Measurements from ENCODE around the gene CTDSPL. TPM values are rescaled to one million over a fixed set of nuclear protein-coding genes. Genes with fewer than 3 reads are reported as not detected.

CTDSPL gene
- total RNA-seq, 1 donor from 2014 or later: 72.7 TPM

DNA sequence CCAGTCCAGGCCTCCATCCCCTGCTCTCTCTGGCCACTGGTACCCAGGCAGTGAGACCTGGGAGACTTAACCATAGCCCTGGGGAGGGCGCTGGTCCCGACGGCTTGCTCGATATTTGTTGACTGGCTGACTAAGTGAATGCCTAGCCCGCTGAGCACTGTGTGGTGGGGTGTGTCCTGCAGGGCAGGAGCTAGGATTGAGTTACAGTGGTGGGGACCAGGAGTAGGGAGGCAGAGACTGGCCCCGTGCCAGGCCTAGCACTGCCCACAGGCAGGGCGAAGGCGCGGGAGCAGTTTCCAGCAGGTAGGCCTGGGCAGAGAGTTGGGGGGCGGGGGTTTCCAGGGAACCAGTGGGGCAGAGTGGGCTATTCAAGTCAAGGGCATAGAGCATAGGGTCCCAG lies 128.8 kb downstream of the CTDSPL start, which contains the start of gene VILL:
Gene VILL, plus strand, starts transcription at position 260 of the 400 bp plus-strand sequence. CDS start 2,887 bp downstream, outside the sequence.
- H3K27ac Mint-ChIP-seq: peak within 1 kb of the TSS; percentile 83
- H3K9me3 Mint-ChIP-seq: no peaks in the 10 kb centered on the region
- TF ChIP-seq, protein P1, sequence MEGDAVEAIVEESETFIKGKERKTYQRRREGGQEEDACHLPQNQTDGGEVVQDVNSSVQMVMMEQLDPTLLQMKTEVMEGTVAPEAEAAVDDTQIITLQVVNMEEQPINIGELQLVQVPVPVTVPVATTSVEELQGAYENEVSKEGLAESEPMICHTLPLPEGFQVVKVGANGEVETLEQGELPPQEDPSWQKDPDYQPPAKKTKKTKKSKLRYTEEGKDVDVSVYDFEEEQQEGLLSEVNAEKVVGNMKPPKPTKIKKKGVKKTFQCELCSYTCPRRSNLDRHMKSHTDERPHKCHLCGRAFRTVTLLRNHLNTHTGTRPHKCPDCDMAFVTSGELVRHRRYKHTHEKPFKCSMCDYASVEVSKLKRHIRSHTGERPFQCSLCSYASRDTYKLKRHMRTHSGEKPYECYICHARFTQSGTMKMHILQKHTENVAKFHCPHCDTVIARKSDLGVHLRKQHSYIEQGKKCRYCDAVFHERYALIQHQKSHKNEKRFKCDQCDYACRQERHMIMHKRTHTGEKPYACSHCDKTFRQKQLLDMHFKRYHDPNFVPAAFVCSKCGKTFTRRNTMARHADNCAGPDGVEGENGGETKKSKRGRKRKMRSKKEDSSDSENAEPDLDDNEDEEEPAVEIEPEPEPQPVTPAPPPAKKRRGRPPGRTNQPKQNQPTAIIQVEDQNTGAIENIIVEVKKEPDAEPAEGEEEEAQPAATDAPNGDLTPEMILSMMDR (conservative IDR thresholded peaks at IDR 0.05): no peak
- peaks cover 42% of the 10 kb centered on the region for H3K4me1 Mint-ChIP-seq (ENCODE audit: unreplicated experiment)
- no peak for DNase-seq (ENCODE audit: extremely low spot score, unreplicated experiment)
- H3K36me3 Mint-ChIP-seq: no peaks in the 10 kb centered on the region
- peak within 1 kb of the TSS; percentile 28 for H3K4me3 Mint-ChIP-seq
- no peaks in the 10 kb centered on the region for H3K27me3 Mint-ChIP-seq

DNA sequence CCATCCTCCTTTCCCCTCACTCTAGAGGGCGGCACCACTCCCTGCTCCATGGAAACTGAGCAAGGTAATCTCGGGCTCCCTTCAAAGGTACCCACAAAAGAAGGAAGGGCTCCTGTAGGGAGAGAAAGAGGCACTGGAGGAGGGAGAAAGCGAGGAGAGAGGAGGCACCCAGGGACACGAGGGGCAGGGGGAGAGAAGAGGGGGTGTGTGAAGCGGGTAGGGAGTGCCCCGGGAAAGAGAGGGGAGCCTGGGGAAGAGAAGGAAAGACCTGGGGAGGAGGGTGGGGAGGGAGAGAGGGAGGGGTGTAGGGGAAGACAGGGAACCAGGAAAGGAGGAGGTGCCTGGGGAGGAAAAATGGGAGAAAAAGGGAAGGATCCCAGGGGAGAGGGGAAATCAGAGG lies 129.4 kb downstream of the CTDSPL start:
- H3K36me3 Mint-ChIP-seq: no peaks in the 10 kb centered on the region
- TF ChIP-seq, protein P1 (conservative IDR thresholded peaks at IDR 0.05): no peak
- peak overlapping the region; percentile 83 for H3K27ac Mint-ChIP-seq
- no peaks in the 10 kb centered on the region for H3K9me3 Mint-ChIP-seq
- no peaks in the 10 kb centered on the region for H3K27me3 Mint-ChIP-seq
- H3K4me1 Mint-ChIP-seq (ENCODE audit: unreplicated experiment): peaks cover 42% of the 10 kb centered on the region
- H3K4me3 Mint-ChIP-seq: peak overlapping the region; percentile 28
- DNase-seq (ENCODE audit: extremely low spot score, unreplicated experiment): no peak

DNA sequence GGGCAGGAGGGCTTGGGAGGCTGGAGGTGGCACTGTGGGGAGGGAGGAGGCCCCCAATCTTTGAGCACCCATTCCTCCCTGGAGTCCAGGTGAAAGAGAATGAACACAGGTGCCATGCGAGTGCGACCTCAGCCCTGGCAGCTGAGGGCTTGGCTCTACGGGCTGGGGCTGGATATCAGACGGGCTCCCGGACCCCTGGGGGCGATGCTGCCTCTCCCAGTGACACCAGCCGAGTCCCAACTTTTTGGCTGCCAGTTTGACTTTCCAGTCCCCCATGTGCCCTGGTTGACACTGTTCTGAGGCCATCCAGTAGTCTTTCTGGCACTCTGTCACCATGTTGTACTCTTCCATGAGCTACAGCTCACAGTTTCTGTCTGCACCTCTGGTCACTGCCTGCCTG lies 130.1 kb downstream of the CTDSPL start:
- TF ChIP-seq, protein P1 (conservative IDR thresholded peaks at IDR 0.05): no peak
- peaks cover 6% of the 10 kb centered on the region for H3K36me3 Mint-ChIP-seq
- H3K27ac Mint-ChIP-seq: peak overlapping the region; percentile 98
- H3K4me1 Mint-ChIP-seq (ENCODE audit: unreplicated experiment): peaks cover 48% of the 10 kb centered on the region
- H3K27me3 Mint-ChIP-seq: no peaks in the 10 kb centered on the region
- peak overlapping the region; percentile 89 for H3K4me3 Mint-ChIP-seq
- no peak for DNase-seq (ENCODE audit: extremely low spot score, unreplicated experiment)
- H3K9me3 Mint-ChIP-seq: no peaks in the 10 kb centered on the region

DNA sequence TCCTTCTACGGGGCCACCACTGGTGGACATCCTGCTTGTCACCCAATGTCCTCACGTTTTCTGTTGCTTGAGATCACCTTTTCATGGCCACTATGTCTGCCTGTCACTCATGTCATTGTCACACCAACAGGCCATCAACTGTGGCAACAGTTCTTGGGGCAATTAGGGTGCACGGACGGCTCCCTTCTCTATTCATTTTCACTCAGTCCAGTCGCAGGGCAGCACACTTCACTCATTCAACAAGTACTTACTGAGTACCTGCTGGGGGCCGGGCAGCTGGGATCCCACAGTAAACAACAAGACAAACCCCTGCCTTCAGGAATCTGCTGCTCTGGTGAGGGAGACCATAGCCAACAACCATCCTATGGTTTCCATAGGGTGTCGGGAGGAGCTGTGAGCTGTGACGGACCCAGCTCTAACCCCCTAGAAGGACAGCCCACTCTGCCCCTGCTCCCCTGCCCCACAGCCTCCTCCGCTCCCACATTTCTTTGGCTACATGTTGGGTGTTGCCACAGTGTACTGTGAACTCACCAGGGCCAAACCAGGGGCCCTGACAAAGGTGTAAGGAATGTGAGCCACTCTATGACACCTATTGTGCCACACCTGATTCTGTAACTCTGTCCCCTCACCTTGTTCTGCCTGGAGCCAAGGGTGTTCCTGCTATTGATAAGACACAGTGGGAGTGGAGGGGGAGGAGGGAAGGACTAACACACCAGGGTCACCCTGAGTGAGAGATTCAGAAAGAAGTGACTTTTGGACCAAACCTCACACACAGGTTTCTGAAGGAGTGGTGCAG lies 130.8 kb downstream of the CTDSPL start:
- no peak for DNase-seq (ENCODE audit: extremely low spot score, unreplicated experiment)
- Mint-ChIP-seq H3K27ac (peak overlapping the region; percentile 98), H3K27me3 (no peaks in the 10 kb centered on the region)

DNA sequence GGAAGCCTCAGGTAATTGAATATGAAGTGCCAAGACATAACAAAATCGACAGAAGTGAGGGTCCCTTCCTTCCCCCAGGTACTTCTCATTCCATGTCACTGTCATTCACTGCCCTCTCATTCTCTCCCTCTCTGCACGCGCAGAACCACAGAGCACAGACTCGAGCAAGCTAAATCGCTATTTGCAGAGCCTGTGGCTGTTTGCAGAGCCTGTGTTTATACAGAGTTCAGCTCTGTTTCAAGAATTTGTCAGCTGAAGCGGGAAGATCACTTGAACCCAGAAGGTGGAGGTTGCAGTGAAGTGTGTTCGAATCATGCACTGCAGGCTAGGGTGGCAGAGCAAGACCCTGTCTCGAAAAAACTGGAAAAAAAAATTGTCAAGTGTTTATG lies 131.4 kb downstream of the CTDSPL start:
- peaks cover 7% of the 10 kb centered on the region for H3K36me3 Mint-ChIP-seq

More for the DNA sequence above, 130.8 kb downstream of the CTDSPL start:
- peak overlapping the region; percentile 89 for H3K4me3 Mint-ChIP-seq
- TF ChIP-seq, protein P1 (conservative IDR thresholded peaks at IDR 0.05): no peak
- H3K9me3 Mint-ChIP-seq: no peaks in the 10 kb centered on the region
- H3K4me1 Mint-ChIP-seq (ENCODE audit: unreplicated experiment): peaks cover 51% of the 10 kb centered on the region
- H3K36me3 Mint-ChIP-seq: peaks cover 7% of the 10 kb centered on the region

More for the DNA sequence above, 131.4 kb downstream of the CTDSPL start:
- TF ChIP-seq, protein P1 (conservative IDR thresholded peaks at IDR 0.05): no peak
- no peaks in the 10 kb centered on the region for H3K9me3 Mint-ChIP-seq
- H3K27ac Mint-ChIP-seq: peak overlapping the region; percentile 98
- H3K4me1 Mint-ChIP-seq (ENCODE audit: unreplicated experiment): peaks cover 48% of the 10 kb centered on the region
- no peak for DNase-seq (ENCODE audit: extremely low spot score, unreplicated experiment)
- peak overlapping the region; percentile 89 for H3K4me3 Mint-ChIP-seq
- H3K27me3 Mint-ChIP-seq: no peaks in the 10 kb centered on the region

All from type B pancreatic cell (in vitro differentiated cells).